HG02852 (cell line): ENCODE measurements around the gene TMEM95.

ENCODE experiments used
- ATAC-seq: cut with Tn5 transposase; IDR thresholded peaks from one replicate; pipeline ENCODE4 v1.9.1; 2021; ENCODE audit warnings: mild to moderate bottlenecking, moderate library complexity; ENCODE audit not compliant: unreplicated experiment

Gene TMEM95

DNA sequence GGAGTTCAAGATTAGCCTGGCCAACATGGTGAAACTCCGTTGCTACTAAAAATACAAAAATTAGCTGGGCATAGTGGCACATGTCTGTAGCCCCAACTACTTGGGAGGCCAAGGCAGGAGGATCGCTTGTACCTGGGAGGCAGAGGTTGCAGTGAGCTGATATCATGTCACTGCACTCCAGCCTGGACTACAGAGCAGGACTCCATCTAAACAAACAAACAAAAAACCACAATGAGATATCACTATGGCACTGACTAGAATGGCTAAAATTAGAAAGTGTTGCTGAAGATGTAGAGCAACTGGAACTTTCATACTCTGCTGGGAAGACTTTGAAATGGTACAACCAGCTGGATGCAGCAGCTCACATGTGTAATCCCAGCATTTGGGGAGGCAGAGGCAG, 19.4 kb downstream of the TMEM95 start:
- ATAC-seq: no peak

DNA sequence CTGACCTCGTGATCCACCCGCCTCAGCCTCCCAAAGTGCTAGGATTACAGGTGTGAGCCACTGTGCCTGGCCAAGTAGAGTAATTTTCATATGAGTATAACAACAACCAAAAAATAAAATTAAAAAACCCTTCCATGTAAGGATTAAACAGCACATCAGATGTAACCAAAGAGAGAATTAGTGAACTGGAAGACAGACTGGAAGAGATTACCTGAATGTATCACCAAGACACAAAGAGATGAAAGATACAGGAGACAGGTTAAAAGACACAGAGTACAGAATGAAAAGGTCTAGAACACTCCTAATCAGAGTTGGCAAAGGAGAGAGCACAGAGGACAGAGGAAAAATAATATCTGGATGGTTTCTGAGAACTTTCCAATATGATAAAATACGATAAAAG, 24.2 kb downstream of the TMEM95 start:
- no peak for ATAC-seq

DNA sequence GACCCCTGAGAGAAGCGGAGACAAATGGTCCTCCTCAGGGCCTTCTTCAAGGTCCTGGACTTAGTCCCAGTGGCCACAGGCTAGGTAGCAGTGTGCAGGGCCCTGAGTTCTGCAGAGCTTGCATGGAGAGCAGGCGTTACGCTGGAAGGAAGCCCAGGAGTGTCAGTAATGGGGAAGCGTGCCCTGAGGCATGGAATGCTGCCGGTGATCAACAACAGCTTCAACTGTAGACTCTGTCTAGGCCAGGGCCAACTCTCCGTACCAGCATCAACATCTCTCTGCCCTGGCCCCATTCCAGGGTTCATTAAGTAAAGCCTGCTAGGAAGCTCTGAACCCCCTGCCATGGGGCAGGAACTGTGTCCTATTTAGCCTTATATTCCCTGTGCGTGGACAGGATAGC, 25.4 kb downstream of the TMEM95 start:
- ATAC-seq: no peak

DNA sequence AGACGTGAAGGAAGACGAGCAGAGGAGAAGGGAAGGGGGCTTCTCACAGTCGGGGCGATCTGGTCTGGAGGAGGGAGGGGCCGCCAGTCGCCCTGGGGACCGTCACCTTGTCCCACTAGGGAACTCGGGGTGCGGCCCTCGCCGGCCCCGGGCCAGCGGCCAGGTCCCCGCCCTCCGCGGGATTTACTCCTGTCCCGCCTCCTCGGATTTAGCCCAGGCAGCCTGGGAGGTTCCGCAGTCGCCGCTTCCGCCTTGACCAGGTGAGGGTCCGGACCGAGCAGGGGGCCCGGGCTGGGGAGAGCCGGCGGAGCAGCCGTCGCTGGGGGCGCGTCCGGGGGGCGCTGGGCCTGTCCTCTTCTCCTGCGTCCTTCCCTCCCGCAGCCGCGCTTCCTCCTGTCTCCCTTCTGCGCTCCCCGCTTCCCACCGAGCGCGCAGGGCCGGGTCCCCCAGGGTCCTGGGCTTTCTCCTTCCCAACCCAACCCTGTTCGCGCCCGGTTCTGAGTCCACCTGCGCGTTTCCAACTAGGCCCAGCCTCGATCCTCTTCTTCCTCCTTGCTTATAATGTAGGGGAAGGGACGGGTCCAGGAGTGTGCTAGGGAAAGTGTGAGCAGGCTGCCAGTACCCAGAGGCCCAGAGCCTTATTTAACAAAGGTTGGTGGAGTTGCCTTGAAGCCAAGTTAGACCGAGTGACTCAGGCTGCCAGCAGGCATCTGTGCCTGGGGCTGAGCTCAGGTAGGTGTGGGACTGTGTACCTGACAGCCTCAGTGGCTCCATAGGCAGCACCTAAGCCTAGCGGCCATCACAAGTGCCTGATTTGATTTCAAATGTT, 26.1 kb downstream of the TMEM95 start, which contains the start of gene TNK1:
Gene TNK1 (plus strand): TSS at position 235 of the 829 bp plus-strand sequence. CDS start 1,838 bp downstream, outside the sequence.
- no peak for ATAC-seq

DNA sequence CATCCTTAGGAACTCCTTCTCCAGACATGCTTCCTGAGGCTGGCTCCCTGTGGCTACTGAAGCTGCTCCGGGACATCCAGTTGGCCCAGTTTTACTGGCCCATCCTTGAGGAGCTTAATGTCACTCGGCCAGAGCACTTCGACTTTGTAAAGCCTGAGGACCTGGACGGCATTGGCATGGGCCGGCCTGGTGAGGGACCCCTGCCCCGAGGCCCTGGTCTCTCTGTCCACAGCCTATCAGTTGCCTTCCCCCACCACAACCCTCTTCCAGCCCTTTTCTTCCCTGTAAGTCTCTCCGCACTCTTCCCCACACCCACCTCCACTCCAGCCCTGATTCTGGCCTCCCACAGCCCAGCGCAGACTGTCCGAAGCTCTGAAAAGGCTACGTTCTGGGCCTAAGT, 27.9 kb downstream of the TMEM95 start:
- ATAC-seq: no peak

DNA sequence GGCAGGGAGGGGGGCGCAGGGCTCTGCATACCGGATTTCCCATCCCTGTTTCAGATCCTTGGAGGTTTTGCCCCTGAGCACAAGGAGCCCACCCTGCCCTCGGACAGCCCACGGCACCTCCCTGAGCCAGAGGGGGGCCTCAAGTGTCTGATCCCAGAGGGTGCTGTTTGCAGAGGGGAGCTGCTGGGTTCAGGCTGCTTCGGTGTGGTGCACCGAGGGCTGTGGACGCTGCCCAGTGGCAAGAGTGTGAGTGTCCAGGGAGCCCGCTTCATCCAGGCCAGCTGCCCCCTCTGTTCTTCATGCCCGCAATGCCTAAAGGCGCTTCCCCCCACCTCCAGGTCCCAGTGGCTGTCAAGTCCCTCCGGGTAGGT, 28.4 kb downstream of the TMEM95 start:
- no peak for ATAC-seq

DNA sequence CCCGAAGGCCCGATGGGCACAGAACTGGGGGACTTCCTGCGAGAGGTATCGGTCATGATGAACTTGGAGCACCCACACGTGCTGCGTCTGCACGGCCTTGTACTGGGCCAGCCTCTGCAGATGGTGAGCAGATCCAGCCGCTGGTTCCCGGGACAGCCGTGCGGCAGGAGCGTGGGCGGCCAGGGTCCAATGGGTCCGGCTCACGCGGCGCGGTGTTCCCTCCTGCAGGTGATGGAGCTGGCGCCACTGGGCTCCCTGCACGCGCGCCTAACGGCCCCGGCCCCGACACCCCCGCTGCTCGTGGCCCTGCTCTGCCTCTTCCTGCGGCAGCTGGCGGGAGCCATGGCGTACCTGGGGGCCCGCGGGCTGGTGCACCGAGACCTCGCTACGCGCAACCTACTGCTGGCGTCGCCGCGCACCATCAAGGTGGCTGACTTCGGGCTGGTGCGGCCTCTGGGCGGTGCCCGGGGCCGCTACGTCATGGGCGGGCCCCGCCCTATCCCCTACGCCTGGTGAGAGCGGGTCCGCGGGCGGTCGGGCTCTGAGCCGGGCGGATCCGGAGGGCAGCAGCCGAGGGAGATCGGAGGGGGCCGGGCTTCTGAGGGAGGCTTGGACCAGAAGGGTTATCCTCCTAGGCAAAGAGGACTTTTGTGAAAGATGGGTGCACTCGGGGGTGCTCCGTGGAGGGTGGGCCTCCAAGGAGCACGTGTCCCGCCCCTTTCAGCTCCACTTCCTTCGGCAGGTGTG, 29.0 kb downstream of the TMEM95 start:
- ATAC-seq: peak; percentile 82

DNA sequence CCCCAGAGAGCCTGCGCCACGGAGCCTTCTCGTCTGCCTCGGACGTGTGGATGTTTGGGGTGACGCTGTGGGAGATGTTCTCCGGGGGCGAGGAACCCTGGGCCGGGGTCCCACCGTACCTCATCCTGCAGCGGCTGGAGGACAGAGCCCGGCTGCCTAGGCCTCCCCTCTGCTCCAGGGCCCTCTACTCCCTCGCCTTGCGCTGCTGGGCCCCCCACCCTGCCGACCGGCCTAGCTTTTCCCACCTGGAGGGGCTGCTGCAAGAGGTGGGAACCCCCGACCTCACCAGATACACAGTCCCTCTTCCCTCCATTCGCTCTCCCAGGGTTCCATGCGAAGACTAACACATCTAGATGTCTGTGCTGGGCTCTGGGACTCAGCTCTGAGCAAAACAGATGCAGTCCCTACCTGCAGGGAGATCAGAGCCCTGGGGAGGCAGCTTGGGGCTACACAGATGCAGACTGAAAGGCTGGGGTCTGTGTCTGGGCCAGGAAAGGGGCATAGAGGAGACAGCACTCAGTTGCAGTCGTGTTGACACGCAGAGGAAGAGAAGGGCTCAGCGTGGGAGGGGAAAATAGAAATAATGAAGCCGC, 29.6 kb downstream of the TMEM95 start:
- no peak for ATAC-seq

DNA sequence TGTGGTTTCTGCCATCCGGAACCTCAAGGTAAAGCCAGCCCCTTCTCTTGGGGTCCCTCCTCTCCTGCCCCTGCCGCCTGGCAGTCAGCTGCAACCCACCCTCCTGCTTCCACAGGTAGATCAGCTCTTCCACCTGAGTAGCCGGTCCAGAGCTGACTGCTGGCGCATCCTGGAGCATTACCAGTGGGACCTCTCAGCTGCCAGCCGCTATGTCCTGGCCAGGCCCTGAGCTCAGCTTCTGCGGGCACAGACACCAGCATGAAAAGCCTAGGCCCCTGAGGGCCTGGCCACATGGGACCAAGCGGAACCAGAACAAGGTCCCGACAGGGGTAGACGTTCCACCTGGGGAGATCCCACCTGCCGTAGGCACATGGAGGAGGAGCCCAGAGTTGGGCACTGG, 33.9 kb downstream of the TMEM95 start:
- ATAC-seq: no peak

DNA sequence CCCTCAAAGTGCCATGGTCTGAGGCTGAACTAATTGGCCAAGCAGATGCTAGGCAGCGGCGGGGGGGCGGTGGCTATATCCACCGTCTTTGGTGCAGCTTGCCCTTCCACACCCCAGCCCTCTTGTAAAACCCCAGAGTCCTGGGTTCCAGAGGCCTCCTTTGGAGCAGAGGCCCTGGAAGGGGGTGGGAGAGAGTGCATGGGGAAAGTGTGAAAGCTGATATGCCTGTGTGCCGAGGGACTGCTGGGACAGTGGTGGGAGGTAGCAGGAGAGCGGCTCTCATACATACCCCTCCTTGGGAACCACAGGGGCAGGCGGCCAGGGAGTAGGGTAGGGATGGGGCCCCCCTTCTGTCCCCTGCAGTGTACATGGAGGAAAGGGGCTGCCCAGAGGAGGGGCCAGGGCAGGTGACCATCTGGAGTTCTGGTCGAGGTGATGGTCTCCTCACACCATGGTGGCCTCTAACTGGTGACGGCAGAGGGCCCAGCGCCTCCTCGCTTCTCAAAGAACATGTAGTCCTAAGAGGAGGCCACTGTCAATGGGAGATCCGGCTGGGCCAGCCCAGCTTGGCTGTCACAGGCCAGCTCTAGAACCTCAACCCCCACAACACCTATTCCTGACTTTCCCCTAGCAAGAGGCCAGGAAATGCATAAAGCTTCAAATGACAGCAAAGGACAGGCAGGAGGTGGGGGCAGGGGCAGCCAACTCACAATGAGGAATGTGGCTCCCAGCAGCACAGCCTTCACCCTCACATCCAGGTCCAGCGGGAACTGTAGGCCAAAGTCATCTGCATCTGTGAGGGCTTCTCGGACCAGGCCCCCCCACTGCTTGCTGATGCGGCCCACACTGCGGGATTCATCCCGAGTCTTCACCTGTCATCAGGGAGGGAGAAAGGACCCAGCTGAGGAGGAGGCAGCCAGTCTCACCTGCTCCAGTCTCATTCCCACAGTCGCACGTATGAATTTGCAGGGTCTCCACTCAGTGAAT, 35.3 kb downstream of the TMEM95 start:
- no peak for ATAC-seq

DNA sequence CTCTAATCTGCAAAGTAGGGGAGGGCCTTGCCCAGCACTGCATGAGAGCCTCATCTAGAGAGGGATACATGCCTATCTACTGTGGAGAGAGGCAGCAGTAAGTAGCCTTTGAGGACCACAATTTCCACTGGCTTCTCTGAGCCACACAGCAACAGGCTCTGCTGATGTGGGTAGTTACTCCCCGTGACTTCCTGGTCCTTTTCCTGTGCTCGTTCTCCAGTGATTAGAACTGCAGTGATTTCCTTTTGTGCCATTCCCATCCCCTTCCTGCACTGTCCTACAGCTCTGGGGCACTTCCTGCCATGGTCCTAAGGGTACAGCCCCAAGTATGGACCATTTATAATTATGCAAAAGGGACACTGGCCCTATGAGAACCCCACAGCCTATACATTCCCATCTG, 36.4 kb downstream of the TMEM95 start:
- ATAC-seq: no peak

DNA sequence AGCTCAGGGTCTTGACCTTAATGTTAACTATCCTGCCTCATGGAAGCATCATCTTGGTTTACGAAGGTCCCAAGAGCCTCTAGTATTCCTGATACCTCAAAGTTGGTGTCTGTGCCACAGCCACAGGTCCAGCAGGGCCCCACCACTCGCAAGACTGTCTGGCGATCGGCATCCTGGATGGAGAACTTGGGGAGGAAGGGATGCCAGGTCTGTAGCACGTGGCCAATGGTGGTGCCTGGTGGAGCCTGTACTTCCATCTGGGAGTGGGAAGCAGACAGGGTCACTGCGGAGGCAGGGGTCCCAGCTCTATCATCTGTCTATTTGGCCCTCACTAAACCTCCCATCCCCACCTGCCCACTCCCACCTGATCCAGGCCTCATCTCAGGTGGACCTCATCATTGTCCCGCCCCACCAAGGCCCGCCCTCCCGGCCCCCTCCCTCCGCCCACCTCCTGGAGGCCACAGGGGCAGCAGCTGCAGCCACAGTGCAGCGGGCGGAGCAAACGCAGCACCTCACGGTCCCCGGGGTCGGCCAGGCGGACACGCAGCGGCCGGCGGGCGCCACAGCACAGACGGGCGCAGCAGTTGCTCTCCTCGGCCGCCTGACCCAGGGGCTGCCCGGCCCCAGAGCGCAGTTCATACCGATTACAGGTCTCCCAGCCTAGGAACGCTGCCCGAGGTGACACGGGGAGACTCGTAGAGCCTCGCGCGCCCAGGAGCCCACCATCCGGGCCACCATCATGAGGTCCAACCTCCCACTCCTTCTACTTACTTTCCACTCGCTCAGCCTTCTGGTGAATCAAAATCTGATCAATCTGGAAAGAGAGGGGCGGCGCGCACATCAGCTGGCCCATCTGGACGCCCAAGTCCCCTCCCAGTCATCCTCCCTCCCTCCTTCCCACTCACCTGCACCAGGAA, 38.0 kb downstream of the TMEM95 start:
- ATAC-seq: no peak

DNA sequence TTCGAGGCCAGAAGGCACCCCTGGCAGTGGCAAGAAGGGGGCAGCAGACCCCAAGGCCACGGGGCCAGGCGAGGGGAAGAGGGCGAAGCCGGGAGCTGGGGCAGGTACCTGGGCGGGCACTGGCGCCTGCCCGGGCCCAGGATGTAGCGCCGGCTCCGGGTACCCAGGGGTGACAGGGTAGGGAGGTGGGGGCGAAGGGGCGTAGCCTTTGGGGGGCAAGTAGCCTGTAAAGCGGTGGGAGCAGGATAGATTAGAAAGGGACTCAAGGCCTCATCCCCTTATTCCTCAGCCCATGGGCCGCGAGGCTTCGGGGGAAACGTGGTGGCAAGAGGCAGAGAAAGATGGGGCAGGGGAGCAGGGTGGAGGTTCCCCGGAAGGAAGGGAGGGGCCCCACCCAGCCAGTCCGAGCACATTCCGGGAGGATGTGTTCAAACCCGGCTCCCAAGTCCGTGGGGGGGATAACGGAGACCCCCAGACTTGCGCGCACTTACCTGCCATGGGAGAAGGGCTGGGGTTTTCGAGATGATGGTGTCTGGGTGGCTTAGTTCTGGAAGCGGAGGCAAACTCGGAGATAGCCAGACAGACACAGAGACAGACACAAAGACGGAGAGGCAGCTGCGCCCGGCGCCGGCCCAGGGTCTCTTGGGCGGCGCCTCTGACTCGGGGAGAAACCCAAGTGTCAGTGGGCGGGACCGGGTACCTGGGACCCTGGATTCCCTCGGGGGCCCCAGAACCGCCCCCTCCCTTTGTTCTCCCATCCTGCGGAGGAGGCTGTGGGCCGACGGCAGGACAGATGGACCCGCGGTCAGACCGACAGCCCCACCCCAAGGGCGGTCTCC, 38.9 kb downstream of the TMEM95 start:
- ATAC-seq: peak; percentile 45

DNA sequence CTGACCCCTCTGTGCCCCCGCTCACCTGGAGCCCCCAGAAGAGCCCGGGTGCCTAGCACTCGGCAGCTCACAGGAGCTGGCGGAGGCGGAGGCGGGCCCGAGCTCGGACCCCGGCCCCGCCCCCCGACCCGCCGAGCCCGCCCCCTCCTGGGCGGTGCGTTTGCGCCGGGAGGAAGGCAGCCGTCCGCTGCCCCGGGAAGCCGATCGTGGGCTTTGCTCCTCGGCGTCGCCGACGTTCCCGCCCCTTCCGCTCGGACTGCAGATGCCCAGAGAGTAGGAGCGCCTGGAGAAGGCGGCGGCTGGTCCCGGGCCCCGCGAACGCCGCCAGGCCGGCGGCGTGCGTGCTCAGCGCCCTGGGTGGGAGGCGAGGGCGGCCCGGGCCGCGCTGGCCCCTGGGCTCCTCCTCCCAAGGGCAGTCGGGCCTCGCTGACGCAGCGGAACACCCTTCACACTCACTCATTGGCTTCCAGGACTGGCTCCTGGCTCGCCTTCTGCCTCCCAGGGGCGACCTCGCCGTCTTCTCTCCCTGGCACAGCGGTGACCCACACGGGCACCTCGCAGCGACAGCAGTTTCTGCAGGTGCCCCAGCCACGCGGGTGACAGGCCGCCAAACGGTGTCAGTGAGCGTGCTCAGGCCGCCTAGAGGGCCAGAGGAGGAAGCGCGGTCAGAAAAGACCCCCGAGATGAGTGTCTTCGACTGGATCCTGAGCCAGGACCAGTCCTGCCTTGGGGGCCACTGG, 39.7 kb downstream of the TMEM95 start, which contains the start of gene PLSCR3:
Gene PLSCR3 (minus strand): TSS at position 74 of the 740 bp plus-strand sequence. CDS start 415 bp downstream, outside the sequence.
- ATAC-seq: peak; percentile 75

DNA sequence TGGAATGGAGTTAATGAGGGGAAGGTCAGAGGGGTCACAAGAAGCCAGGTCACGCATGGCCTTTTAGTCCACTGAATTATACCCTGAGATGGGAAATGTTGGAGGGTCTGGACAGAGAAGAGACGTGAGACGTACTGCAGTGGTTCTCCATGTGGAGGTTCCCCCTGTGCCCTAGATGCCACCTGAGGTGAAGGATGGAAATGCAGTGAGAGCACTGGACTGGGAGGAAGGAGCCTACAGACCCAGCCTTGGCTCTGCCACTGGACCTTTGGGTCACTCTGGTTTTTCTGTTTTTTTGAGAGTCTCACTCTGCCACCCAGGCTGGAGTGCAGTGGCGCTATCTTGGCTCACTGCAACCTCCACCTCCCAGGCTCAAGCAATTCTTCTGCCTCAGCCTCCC, 41.2 kb downstream of the TMEM95 start:
- ATAC-seq: no peak

DNA sequence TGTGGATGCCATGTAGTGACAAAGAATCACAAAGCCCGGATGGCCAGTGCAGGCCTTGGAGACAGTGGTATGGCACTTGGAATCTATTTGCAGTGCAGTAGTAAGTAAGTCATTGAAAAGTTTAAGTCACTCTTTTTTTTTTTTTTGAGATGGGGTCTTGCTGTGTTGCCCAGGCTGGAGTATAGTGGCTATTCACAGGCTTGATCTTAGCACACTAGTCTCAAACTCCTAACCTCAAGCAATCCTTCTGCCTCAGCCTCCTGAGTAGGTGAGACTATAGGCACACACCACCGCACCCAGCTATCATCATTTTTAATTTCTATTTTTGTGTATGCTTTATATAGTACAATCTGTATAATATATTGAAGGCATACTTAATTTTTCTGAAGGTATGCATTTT, 43.7 kb downstream of the TMEM95 start:
- no peak for ATAC-seq

DNA sequence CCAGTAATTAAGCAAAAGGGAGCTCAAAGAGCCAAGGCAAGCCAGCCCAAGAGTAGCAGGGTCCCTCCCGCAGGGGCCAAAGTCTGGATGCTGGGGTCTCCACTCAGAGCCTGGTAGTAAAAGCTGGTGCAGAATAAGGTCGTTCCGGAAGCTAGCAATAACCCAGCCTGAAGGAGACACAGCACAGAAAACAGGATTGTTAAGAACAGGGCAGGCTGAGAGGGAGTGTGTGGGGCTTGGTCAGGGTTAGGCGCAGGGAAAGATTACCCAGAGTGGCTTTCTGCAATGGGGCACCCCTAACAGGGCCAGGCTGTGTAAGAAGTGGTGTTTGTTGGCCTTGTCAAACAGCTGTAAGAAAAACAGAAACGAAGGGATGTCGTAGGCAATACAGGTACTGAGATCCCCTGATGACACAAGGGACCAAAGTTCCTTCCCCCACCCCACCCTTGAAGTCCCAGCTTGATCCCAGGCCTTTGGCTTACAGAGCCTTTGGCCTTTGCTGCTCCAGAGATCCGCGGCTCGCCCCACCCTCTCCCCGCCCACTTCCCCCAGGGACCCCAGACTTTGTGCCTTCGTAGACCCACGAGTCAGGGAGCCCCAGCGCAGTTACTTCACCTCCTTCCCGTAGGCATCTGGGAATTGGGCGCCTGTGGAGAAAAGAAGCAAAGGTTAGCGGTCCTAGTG, 48.2 kb downstream of the TMEM95 start:
- no peak for ATAC-seq

DNA sequence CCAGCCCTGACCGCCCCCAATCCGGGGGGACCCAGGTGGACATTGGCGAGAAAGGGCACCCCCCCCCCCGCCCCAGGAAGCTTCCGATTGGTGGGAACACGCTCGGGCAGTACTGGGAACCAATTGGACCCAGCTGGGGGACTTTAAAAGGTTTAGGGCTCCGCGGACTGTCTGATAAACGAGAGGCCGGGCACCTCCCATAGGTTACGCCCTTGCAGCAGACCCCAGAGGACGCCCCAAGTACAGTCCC, 48.7 kb downstream of the TMEM95 start:
- no peak for ATAC-seq
